ENCODE data around the gene STN1.

Gene STN1

GRCh38 chr10:103910442-103911012 is 7.5 kb downstream of the STN1 start:
- Histone ChIP-seq H4K91ac (ENCODE audit: low read depth, low read length) (no peak overlapping the region), H3K79me1 (ENCODE audit: low read length) (no peaks in the 10 kb centered on the region), H3K9ac (ENCODE audit: low read length) (no peak overlapping the region), H2AFZ (ENCODE audit: insufficient read depth, low read length, poor library complexity) (no peak overlapping the region), H2AK5ac (ENCODE audit: low read length) (no peak overlapping the region), H4K12ac (ENCODE audit: low read depth, low read length) (no peak overlapping the region), H3K9me3 (ENCODE audit: insufficient read depth, low read depth, low read length) (no peaks in the 10 kb centered on the region), H2BK120ac (ENCODE audit: insufficient read depth, low read length, poor library complexity) (no peak overlapping the region), H3K36me3 (ENCODE audit: control insufficient read depth in 1 of 2, insufficient read depth in 2 of 2, low read length in 2 of 2) (peaks cover 0 to 2% of the 10 kb centered on the region in 2 experiments), H3K23ac (ENCODE audit: low read length) (no peak overlapping the region), H3K4me2 (ENCODE audit: low read length) (no peak overlapping the region), H3K79me2 (ENCODE audit: control insufficient read depth, insufficient read depth, low read length, poor library complexity) (no peaks in the 10 kb centered on the region), H3K4ac (ENCODE audit: low read depth, low read length) (no peak overlapping the region), H4K8ac (ENCODE audit: low read depth, low read length) (no peak overlapping the region), H3K18ac (ENCODE audit: low read length) (no peak overlapping the region), H2BK5ac (ENCODE audit: low read depth, low read length, poor library complexity) (no peak overlapping the region), H3K4me3 (ENCODE audit: low read depth, low read length) (no peak overlapping the region), H3K14ac (ENCODE audit: low read length) (no peak overlapping the region), H3K27ac (ENCODE audit: low read depth, low read length) (no peak overlapping the region), H2BK12ac (ENCODE audit: low read length) (no peak overlapping the region), H3K4me1 (ENCODE audit: control insufficient read depth in 1 of 2, insufficient read depth in 2 of 2, low read length in 2 of 2) (peaks cover 3 to 8% of the 10 kb centered on the region in 2 experiments), H3K27me3 (ENCODE audit: insufficient read depth, low read length) (no peaks in the 10 kb centered on the region)
- DNase-seq, result no peak
- no CpG with 5 or more reads among the region's 4 CpGs for WGBS (ENCODE audit: extremely low coverage, insufficient coverage, insufficient read length)

GRCh38 chr10:103905441-103905840 is 12.5 kb downstream of the STN1 start:
- no peak overlapping the region for H2AK5ac ChIP-seq (ENCODE audit: low read length)
- H3K4me1 ChIP-seq (ENCODE audit: control insufficient read depth in 1 of 2, insufficient read depth in 2 of 2, low read length in 2 of 2), result peaks cover under 1 to 6% of the 10 kb centered on the region in 2 experiments
- H3K14ac ChIP-seq (ENCODE audit: low read length), result no peak overlapping the region
- H3K27me3 ChIP-seq (ENCODE audit: insufficient read depth, low read length), result no peaks in the 10 kb centered on the region
- no peak for DNase-seq
- H2BK12ac ChIP-seq (ENCODE audit: low read length), result no peak overlapping the region
- no CpG with 5 or more reads among the region's 4 CpGs for WGBS (ENCODE audit: extremely low coverage, insufficient coverage, insufficient read length)
- H3K23ac ChIP-seq (ENCODE audit: low read length), result no peak overlapping the region
- H3K27ac ChIP-seq (ENCODE audit: low read depth, low read length), result no peak overlapping the region
- H3K9me3 ChIP-seq (ENCODE audit: insufficient read depth, low read depth, low read length), result no peaks in the 10 kb centered on the region
- no peaks in the 10 kb centered on the region for H3K36me3 ChIP-seq (ENCODE audit: control insufficient read depth in 1 of 2, insufficient read depth in 2 of 2, low read length in 2 of 2)
- no peaks in the 10 kb centered on the region for H3K79me2 ChIP-seq (ENCODE audit: control insufficient read depth, insufficient read depth, low read length, poor library complexity)
- H4K91ac ChIP-seq (ENCODE audit: low read depth, low read length), result no peak overlapping the region
- no peak overlapping the region for H3K4me2 ChIP-seq (ENCODE audit: low read length)
- no peak overlapping the region for H3K9ac ChIP-seq (ENCODE audit: low read length)
- H3K18ac ChIP-seq (ENCODE audit: low read length), result no peak overlapping the region
- H3K79me1 ChIP-seq (ENCODE audit: low read length), result peaks cover 2% of the 10 kb centered on the region
- H4K8ac ChIP-seq (ENCODE audit: low read depth, low read length), result no peak overlapping the region
- H2BK120ac ChIP-seq (ENCODE audit: insufficient read depth, low read length, poor library complexity), result no peak overlapping the region
- H4K12ac ChIP-seq (ENCODE audit: low read depth, low read length), result no peak overlapping the region
- H2BK5ac ChIP-seq (ENCODE audit: low read depth, low read length, poor library complexity), result no peak overlapping the region
- H3K4me3 ChIP-seq (ENCODE audit: low read depth, low read length), result no peak overlapping the region
- H2AFZ ChIP-seq (ENCODE audit: insufficient read depth, low read length, poor library complexity), result no peak overlapping the region
- no peak overlapping the region for H3K4ac ChIP-seq (ENCODE audit: low read depth, low read length)

GRCh38 chr10:103901299-103901698 is 16.7 kb downstream of the STN1 start:
- no peak overlapping the region for H3K18ac ChIP-seq (ENCODE audit: low read length)
- no peak overlapping the region for H2AK5ac ChIP-seq (ENCODE audit: low read length)
- no CpG with 5 or more reads among the region's 5 CpGs for WGBS (ENCODE audit: extremely low coverage, insufficient coverage, insufficient read length)
- DNase-seq, result no peak
- peaks cover 3 to 5% of the 10 kb centered on the region in 2 experiments for H3K36me3 ChIP-seq (ENCODE audit: control insufficient read depth in 1 of 2, insufficient read depth in 2 of 2, low read length in 2 of 2)
- no peak overlapping the region for H4K91ac ChIP-seq (ENCODE audit: low read depth, low read length)
- no peak overlapping the region for H2BK120ac ChIP-seq (ENCODE audit: insufficient read depth, low read length, poor library complexity)
- no peaks in the 10 kb centered on the region for H3K27me3 ChIP-seq (ENCODE audit: insufficient read depth, low read length)
- H3K23ac ChIP-seq (ENCODE audit: low read length), result no peak overlapping the region
- H2AFZ ChIP-seq (ENCODE audit: insufficient read depth, low read length, poor library complexity), result no peak overlapping the region
- H3K9ac ChIP-seq (ENCODE audit: low read length), result no peak overlapping the region
- H4K12ac ChIP-seq (ENCODE audit: low read depth, low read length), result no peak overlapping the region
- H3K4ac ChIP-seq (ENCODE audit: low read depth, low read length), result no peak overlapping the region
- no peak overlapping the region for H3K4me3 ChIP-seq (ENCODE audit: low read depth, low read length)
- peaks cover 3% of the 10 kb centered on the region in 2 experiments for H3K4me1 ChIP-seq (ENCODE audit: control insufficient read depth in 1 of 2, insufficient read depth in 2 of 2, low read length in 2 of 2)
- peaks cover 2% of the 10 kb centered on the region for H3K79me1 ChIP-seq (ENCODE audit: low read length)
- no peak overlapping the region for H2BK5ac ChIP-seq (ENCODE audit: low read depth, low read length, poor library complexity)
- no peak overlapping the region for H3K4me2 ChIP-seq (ENCODE audit: low read length)
- H3K79me2 ChIP-seq (ENCODE audit: control insufficient read depth, insufficient read depth, low read length, poor library complexity), result no peaks in the 10 kb centered on the region
- H3K9me3 ChIP-seq (ENCODE audit: insufficient read depth, low read depth, low read length), result no peaks in the 10 kb centered on the region
- H2BK12ac ChIP-seq (ENCODE audit: low read length), result no peak overlapping the region
- no peak overlapping the region for H3K27ac ChIP-seq (ENCODE audit: low read depth, low read length)
- no peak overlapping the region for H3K14ac ChIP-seq (ENCODE audit: low read length)
- H4K8ac ChIP-seq (ENCODE audit: low read depth, low read length), result no peak overlapping the region

GRCh38 chr10:103899312-103899711 is 18.7 kb downstream of the STN1 start:
- no peak overlapping the region for H4K8ac ChIP-seq (ENCODE audit: low read depth, low read length)
- no peak overlapping the region for H2BK5ac ChIP-seq (ENCODE audit: low read depth, low read length, poor library complexity)
- no peak overlapping the region for H3K4me2 ChIP-seq (ENCODE audit: low read length)
- H3K23ac ChIP-seq (ENCODE audit: low read length), result no peak overlapping the region
- H3K4me1 ChIP-seq (ENCODE audit: control insufficient read depth in 1 of 2, insufficient read depth in 2 of 2, low read length in 2 of 2), result peaks cover 3% of the 10 kb centered on the region in 2 experiments
- H2AK5ac ChIP-seq (ENCODE audit: low read length), result no peak overlapping the region
- no peaks in the 10 kb centered on the region for H3K9me3 ChIP-seq (ENCODE audit: insufficient read depth, low read depth, low read length)
- no peak overlapping the region for H2AFZ ChIP-seq (ENCODE audit: insufficient read depth, low read length, poor library complexity)
- no peak overlapping the region for H3K27ac ChIP-seq (ENCODE audit: low read depth, low read length)
- H3K36me3 ChIP-seq (ENCODE audit: control insufficient read depth in 1 of 2, insufficient read depth in 2 of 2, low read length in 2 of 2), result peaks cover 5 to 6% of the 10 kb centered on the region in 2 experiments
- H2BK12ac ChIP-seq (ENCODE audit: low read length), result no peak overlapping the region
- DNase-seq, result no peak
- no peak overlapping the region for H4K91ac ChIP-seq (ENCODE audit: low read depth, low read length)
- no peak overlapping the region for H3K4me3 ChIP-seq (ENCODE audit: low read depth, low read length)
- H3K79me1 ChIP-seq (ENCODE audit: low read length), result peaks cover 2% of the 10 kb centered on the region
- H3K9ac ChIP-seq (ENCODE audit: low read length), result no peak overlapping the region
- H3K4ac ChIP-seq (ENCODE audit: low read depth, low read length), result no peak overlapping the region
- no peak overlapping the region for H3K18ac ChIP-seq (ENCODE audit: low read length)
- whole genome bisulfite sequencing (ENCODE audit: extremely low coverage, insufficient coverage, insufficient read length), result no CpG with 5 or more reads among the region's 5 CpGs
- no peak overlapping the region for H2BK120ac ChIP-seq (ENCODE audit: insufficient read depth, low read length, poor library complexity)
- no peak overlapping the region for H4K12ac ChIP-seq (ENCODE audit: low read depth, low read length)
- no peaks in the 10 kb centered on the region for H3K79me2 ChIP-seq (ENCODE audit: control insufficient read depth, insufficient read depth, low read length, poor library complexity)
- H3K27me3 ChIP-seq (ENCODE audit: insufficient read depth, low read length), result no peaks in the 10 kb centered on the region
- H3K14ac ChIP-seq (ENCODE audit: low read length), result no peak overlapping the region
